GM12891 (cell line): ENCODE data around the gene PIP5K1B.

ENCODE experiments used
- DNase-seq: peaks from one replicate; pipeline ENCODE4 v3.0.0; 2011; ENCODE audit warnings: low spot score; ENCODE audit not compliant: insufficient read length
- FAIRE-seq: peaks from 2 replicates; lab custom pipeline; 2011; peaks lifted over from hg19 to GRCh38; lab: Jason Lieb, UNC
- PAX5 ChIP-seq: IDR thresholded peaks from 2 replicates; pipeline ENCODE4 v1.6.1; 2011; ENCODE audit warnings: low read length, moderate library complexity, mild to moderate bottlenecking; ENCODE audit not compliant: insufficient read depth, severe bottlenecking
- POLR2A ChIP-seq: IDR thresholded peaks from 2 replicates; pipeline ENCODE4 v1.6.1; 2011; ENCODE audit warnings: low read depth, low read length, control low read depth
- POLR2AphosphoS5 ChIP-seq: IDR thresholded peaks from 2 replicates; pipeline ENCODE4 v1.6.1; 2011; ENCODE audit warnings: low read depth, low read length, control low read depth
- POU2F2 ChIP-seq: IDR thresholded peaks from 2 replicates; pipeline ENCODE4 v1.6.1; 2011; ENCODE audit warnings: low read depth, mild to moderate bottlenecking, control low read depth, low read length, moderate library complexity
- SPI1 ChIP-seq: IDR thresholded peaks from 2 replicates; pipeline ENCODE4 v1.6.1; 2011; ENCODE audit warnings: low read depth, low read length, control low read depth
- TAF1 ChIP-seq: IDR thresholded peaks from 2 replicates; pipeline ENCODE4 v1.6.1; 2011; ENCODE audit warnings: low read depth, low read length, control low read depth

The PIP5K1B gene

GRCh38 chr9:68950188-68950587, 245.1 kb downstream of the PIP5K1B start:
- 0 out of 2 replicates have a peak, but pooled peaks have one; percentile 28 for TF ChIP-seq POU2F2
- TF ChIP-seq TAF1 = no peak
- DNase-seq = no peak
- peak; percentile 74 for FAIRE-seq

- TF ChIP-seq TAF1 = no peak
- TF ChIP-seq PAX5 = no peak
- TF ChIP-seq SPI1 = no peak
- TF ChIP-seq POLR2AphosphoS5 = no peak
- no peak for TF ChIP-seq POLR2A
- no peak for TF ChIP-seq POU2F2
- DNase-seq (no peak), FAIRE-seq (peak; percentile 55)
Observed at GRCh38 chr9:68950689-68951088, 245.6 kb downstream of the PIP5K1B start.

GRCh38 chr9:68951879-68952659, 247.0 kb downstream of the PIP5K1B start:
- FAIRE-seq (peak; percentile 79), DNase-seq (no peak)
- TF ChIP-seq POLR2A = no peak
- TF ChIP-seq SPI1 = peak; percentile 81
- TF ChIP-seq PAX5 = no peak
- no peak for TF ChIP-seq POU2F2

GRCh38 chr9:68953771-68954170, 248.7 kb downstream of the PIP5K1B start:
- TF ChIP-seq SPI1 = no peak
- FAIRE-seq = no peak
- DNase-seq = no peak

GRCh38 chr9:68955330-68955729, 250.3 kb downstream of the PIP5K1B start:
- TF ChIP-seq SPI1 (no peak), POLR2AphosphoS5 (no peak), PAX5 (no peak), POU2F2 (no peak), POLR2A (no peak), TAF1 (no peak)
- no peak for FAIRE-seq
- no peak for DNase-seq

- FAIRE-seq = no peak
- TF ChIP-seq TAF1 (no peak), PAX5 (no peak), POLR2A (no peak), SPI1 (no peak), POLR2AphosphoS5 (no peak), POU2F2 (no peak)
- no peak for DNase-seq
Observed at GRCh38 chr9:68957479-68957878, 252.4 kb downstream of the PIP5K1B start.

GRCh38 chr9:68961587-68961986, 256.5 kb downstream of the PIP5K1B start:
- TF ChIP-seq PAX5 = no peak
- TF ChIP-seq SPI1 = no peak
- no peak for TF ChIP-seq POU2F2
- no peak for TF ChIP-seq TAF1
- no peak for TF ChIP-seq POLR2AphosphoS5
- no peak for TF ChIP-seq POLR2A
- FAIRE-seq (no peak), DNase-seq (no peak)

GRCh38 chr9:68963416-68963815, 258.4 kb downstream of the PIP5K1B start:
- DNase-seq (no peak), FAIRE-seq (no peak)
- no peak for TF ChIP-seq POU2F2

GRCh38 chr9:68964102-68964541, 259.1 kb downstream of the PIP5K1B start:
- DNase-seq (no peak), FAIRE-seq (no peak)
- no peak for TF ChIP-seq TAF1
- no peak for TF ChIP-seq PAX5
- no peak for TF ChIP-seq POLR2A
- TF ChIP-seq POU2F2 = no peak
- no peak for TF ChIP-seq POLR2AphosphoS5
- TF ChIP-seq SPI1 = no peak

- FAIRE-seq = no peak
- TF ChIP-seq TAF1 = no peak
- no peak for TF ChIP-seq POLR2A
- TF ChIP-seq PAX5 = no peak
- no peak for TF ChIP-seq POU2F2
- no peak for TF ChIP-seq POLR2AphosphoS5
- no peak for TF ChIP-seq SPI1
- no peak for DNase-seq
Observed at GRCh38 chr9:68964765-68965164, 259.7 kb downstream of the PIP5K1B start.
